ENCODE results near the gene FN3K.

The FN3K gene

GRCh38 chr17:82713071-82713723 is 22.2 kb upstream of the FN3K start:
- Mint-ChIP-seq H3K9me3 (no peaks in the 10 kb centered on the region), H3K27me3 (ENCODE audit: low read depth) (no peaks in the 10 kb centered on the region), H3K4me3 (peak overlapping the region; percentile 11), H3K27ac (no peak overlapping the region), H3K36me3 (ENCODE audit: low read depth) (peaks cover 5% of the 10 kb centered on the region), H3K4me1 (ENCODE audit: low read depth) (peaks cover 13% of the 10 kb centered on the region)
- no peak for DNase-seq (ENCODE audit: low spot score)

GRCh38 chr17:82716203-82717010 is 19.0 kb upstream of the FN3K start, which contains the start of gene FN3KRP:
Gene FN3KRP, plus strand, starts transcription at chr17:82716706. Its CDS starts 50 bp downstream, at chr17:82716756.
- Mint-ChIP-seq H3K9me3 (no peaks in the 10 kb centered on the region), H3K27me3 (ENCODE audit: low read depth) (no peaks in the 10 kb centered on the region), H3K36me3 (ENCODE audit: low read depth) (peaks cover 8% of the 10 kb centered on the region)

GRCh38 chr17:82718986-82719685 is 16.3 kb upstream of the FN3K start:
- H3K36me3 Mint-ChIP-seq (ENCODE audit: low read depth): peaks cover 20% of the 10 kb centered on the region
- no peaks in the 10 kb centered on the region for H3K9me3 Mint-ChIP-seq
- H3K27ac Mint-ChIP-seq: no peak overlapping the region
- H3K27me3 Mint-ChIP-seq (ENCODE audit: low read depth): no peaks in the 10 kb centered on the region
- no peak for DNase-seq (ENCODE audit: low spot score)
- peak overlapping the region; percentile 43 for H3K4me3 Mint-ChIP-seq
- peaks cover 13% of the 10 kb centered on the region for H3K4me1 Mint-ChIP-seq (ENCODE audit: low read depth)

More at GRCh38 chr17:82716203-82717010, 19.0 kb upstream of the FN3K start, which contains the start of gene FN3KRP:
- peak within 1 kb of the TSS; percentile 96 for H3K27ac Mint-ChIP-seq
- peaks cover 13% of the 10 kb centered on the region for H3K4me1 Mint-ChIP-seq (ENCODE audit: low read depth)
- peak within 1 kb of the TSS; percentile 95 for H3K4me3 Mint-ChIP-seq
- DNase-seq (ENCODE audit: low spot score): peak; percentile 87

- DNase-seq (ENCODE audit: low spot score): no peak
- Mint-ChIP-seq H3K27ac (no peak overlapping the region), H3K9me3 (no peaks in the 10 kb centered on the region), H3K27me3 (ENCODE audit: low read depth) (no peaks in the 10 kb centered on the region), H3K36me3 (ENCODE audit: low read depth) (peaks cover 20% of the 10 kb centered on the region), H3K4me1 (ENCODE audit: low read depth) (peaks cover 13% of the 10 kb centered on the region), H3K4me3 (no peak overlapping the region)
Observed at GRCh38 chr17:82720204-82720603, 15.2 kb upstream of the FN3K start.

DNA sequence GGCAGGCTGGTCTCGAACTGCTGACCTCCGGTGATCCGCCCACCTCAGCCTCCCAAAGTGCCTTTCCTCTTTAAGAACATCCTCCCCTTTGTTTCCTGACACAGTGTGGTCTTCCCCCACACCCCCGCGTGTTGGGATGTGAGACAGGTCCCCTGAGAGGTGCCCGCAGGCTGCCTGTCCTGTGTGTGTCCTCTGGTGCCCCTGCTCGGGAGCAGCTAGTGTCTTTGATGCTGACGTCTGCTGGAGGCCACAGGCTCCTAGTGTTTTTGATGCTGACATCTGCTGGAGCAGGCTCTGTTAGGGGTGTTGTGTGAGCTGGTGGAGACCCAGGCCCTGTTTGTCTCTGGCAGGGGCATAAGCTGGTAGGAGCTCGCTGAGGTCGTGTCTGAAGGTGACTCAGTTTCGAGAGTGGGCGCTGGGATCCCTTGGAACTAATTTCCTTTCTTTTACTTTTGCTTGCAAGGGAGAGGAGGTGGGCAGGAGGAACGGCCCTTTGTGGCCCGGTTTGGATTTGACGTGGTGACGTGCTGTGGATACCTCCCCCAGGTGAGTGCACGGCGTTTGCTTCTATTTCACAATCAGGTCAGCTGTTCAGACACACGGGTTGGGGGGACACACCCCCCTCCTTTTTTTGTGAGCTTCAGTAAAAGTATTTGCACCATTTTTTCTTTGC is 12.9 kb upstream of the FN3K start:
- Mint-ChIP-seq H3K36me3 (ENCODE audit: low read depth) (peaks cover 26% of the 10 kb centered on the region), H3K4me1 (ENCODE audit: low read depth) (peaks cover 7% of the 10 kb centered on the region)

DNA sequence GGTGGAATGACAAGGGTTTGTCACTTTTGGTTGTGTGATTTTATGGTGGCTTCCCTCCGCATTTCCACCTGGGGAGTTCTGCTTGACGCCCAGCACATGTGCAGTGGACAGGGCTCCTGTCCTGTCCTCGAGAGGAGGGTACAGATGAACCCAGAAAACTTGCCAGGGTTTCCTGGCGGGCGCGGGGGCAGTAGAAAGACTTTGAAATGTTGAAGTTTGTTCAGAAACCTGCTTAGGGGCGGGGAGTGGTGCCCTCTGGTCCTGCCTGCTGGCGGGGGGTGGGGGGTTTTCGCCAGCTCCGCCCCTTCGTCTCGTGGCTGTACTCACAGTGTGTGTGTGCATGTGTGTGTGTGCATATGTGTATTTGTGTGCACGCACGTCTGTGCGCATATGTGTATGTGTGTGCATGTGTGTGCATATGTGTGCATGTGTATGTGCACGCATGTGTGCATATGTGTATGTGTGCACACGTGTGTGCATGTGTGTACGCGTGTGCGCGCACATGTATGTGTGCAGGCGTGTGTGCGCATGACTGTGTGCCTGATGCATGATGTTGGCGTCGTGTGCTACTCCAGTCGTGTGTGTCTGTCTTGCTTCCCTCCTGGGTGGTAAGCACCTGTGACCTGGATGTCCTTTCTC is 12.1 kb upstream of the FN3K start:
- no peak for DNase-seq (ENCODE audit: low spot score)
- H3K4me1 Mint-ChIP-seq (ENCODE audit: low read depth): no peaks in the 10 kb centered on the region
- H3K9me3 Mint-ChIP-seq: no peaks in the 10 kb centered on the region
- H3K4me3 Mint-ChIP-seq: no peak overlapping the region
- H3K27me3 Mint-ChIP-seq (ENCODE audit: low read depth): no peaks in the 10 kb centered on the region
- H3K36me3 Mint-ChIP-seq (ENCODE audit: low read depth): peaks cover 26% of the 10 kb centered on the region
- no peak overlapping the region for H3K27ac Mint-ChIP-seq

More for the DNA sequence above, 12.9 kb upstream of the FN3K start:
- Mint-ChIP-seq H3K27me3 (ENCODE audit: low read depth) (no peaks in the 10 kb centered on the region), H3K27ac (no peak overlapping the region), H3K4me3 (no peak overlapping the region), H3K9me3 (no peaks in the 10 kb centered on the region)
- DNase-seq (ENCODE audit: low spot score): no peak

DNA sequence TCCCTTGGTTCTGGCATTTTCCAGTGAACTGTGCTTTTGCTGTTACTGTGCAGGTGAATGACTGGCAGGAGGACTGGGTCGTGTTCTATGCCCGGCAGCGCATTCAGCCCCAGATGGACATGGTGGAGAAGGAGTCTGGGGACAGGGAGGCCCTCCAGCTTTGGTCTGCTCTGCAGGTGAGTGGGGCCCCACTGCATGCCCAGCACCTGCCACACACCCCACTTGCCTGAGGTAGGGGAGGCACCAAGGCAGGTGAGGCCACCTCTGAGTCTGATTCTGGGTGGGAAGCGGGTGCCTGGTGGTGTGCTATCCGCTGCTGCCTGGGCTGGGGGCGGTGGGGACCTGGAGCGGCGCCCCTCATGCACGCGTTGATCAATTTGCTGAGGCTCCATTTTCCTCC is 9.0 kb upstream of the FN3K start:
- Mint-ChIP-seq H3K4me1 (ENCODE audit: low read depth) (no peaks in the 10 kb centered on the region), H3K27me3 (ENCODE audit: low read depth) (no peaks in the 10 kb centered on the region), H3K4me3 (no peak overlapping the region), H3K36me3 (ENCODE audit: low read depth) (peaks cover 30% of the 10 kb centered on the region), H3K9me3 (no peaks in the 10 kb centered on the region), H3K27ac (no peak overlapping the region)
- no peak for DNase-seq (ENCODE audit: low spot score)

DNA sequence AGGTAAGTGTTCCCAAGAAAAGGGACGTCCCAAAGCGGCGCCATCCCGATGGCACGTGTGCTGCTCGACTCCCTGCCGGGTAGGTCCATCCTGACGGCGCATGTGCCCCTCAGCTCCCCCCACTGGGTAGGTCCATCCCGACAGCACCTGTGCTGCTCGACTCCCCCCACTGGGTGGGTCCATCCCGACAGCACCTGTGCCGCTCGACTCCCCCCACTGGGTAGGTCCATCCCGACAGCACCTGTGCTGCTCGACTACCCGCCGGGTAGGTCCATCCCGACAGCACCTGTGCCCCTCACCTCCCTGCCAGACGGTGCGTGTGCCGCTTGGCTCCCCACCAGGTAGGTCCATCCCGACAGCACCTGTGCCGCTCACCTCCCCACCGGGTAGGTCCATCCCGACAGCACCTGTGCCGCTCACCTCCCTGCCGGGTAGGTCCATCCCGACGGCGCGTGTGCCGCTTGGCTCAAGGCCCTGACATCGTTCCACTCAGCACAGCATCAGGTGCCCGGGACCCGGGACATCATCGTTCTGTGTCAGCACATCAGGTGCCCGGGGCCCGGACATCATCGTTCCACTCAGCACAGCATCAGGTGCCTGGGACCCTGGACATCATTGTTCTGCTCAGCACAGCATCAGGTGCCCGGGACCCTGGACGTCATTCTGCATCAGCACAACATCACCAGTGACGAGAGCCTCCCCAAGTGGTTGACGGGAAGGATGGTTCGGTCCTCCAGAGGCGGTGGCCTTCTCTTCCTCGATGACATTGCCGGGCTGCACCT is 5.7 kb upstream of the FN3K start:
- no peak for DNase-seq (ENCODE audit: low spot score)
- H3K27ac Mint-ChIP-seq: no peak overlapping the region
- H3K36me3 Mint-ChIP-seq (ENCODE audit: low read depth): peaks cover 33% of the 10 kb centered on the region
- no peaks in the 10 kb centered on the region for H3K4me1 Mint-ChIP-seq (ENCODE audit: low read depth)
- no peak overlapping the region for H3K4me3 Mint-ChIP-seq
- H3K27me3 Mint-ChIP-seq (ENCODE audit: low read depth): no peaks in the 10 kb centered on the region
- H3K9me3 Mint-ChIP-seq: peaks cover 8% of the 10 kb centered on the region

DNA sequence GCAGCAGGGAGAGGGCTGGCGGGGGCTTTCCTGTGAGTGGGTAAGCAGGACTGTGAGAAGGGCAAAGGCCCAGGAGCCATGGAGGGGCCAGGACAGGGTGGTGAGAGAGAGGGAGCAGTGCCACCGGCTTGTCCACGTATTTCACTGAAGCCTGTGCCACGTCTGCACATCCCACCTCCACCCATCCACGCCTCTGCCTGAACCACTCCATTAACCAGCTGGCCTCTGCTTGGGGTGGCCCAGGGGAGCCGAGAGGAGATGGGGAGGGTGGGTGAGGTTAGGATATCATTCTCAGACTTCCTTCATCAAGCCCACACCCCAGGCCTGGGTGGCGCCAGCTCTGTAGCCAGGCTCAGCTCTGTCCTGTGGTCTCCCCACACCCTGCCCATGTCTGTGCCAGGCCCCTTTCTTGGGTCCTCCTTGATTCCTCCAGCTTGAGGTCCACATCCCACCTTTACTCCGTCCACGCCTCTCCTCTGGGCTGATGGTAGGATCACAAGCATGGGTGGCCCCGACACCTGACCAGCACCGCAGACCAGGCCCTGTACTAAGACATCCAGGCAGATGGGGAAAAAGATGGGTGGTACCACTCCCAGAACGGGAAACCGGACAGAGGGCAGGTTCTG is 3.2 kb upstream of the FN3K start:
- peaks cover 8% of the 10 kb centered on the region for H3K9me3 Mint-ChIP-seq
- no peak for DNase-seq (ENCODE audit: low spot score)
- peaks cover 28% of the 10 kb centered on the region for H3K36me3 Mint-ChIP-seq (ENCODE audit: low read depth)
- H3K27me3 Mint-ChIP-seq (ENCODE audit: low read depth): no peaks in the 10 kb centered on the region
- no peak overlapping the region for H3K4me3 Mint-ChIP-seq
- no peak overlapping the region for H3K27ac Mint-ChIP-seq
- H3K4me1 Mint-ChIP-seq (ENCODE audit: low read depth): peaks cover 4% of the 10 kb centered on the region

DNA sequence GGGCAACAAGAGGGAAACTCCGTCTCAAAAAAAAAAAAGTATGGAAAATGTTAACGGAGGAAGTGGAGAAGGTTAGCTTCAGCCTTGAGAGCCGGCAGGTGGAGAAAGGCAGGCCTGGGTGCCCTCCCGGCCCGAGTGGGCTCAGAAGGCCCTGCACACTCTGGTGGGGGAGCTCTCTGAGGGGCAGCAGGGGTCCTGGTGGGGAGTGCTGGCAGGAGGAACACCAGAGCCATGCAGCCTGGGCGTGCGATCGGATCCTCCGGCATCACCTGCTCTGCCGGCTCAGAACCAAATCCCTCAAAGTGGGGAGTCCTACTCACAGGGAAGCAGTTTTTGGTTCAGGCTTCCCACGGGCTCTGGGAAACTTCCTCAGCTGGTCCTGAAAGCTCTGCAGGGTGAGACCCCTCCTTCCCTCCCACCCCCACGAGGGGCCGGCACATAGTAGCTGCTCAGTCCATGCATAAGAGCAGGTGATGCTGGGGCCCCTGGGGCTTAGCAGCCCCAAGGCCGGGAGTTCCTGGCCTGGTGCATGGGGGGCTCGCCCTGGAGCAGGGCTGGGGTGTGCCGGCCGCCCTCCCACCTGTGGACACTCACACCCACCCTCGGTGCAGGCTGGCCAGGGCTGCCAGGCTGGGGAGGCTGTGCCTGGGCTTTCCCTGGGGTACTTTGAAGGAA is 1.2 kb downstream of the FN3K start:
- H3K9me3 Mint-ChIP-seq: peaks cover 24% of the 10 kb centered on the region
- H3K36me3 Mint-ChIP-seq (ENCODE audit: low read depth): peaks cover 34% of the 10 kb centered on the region
- H3K27me3 Mint-ChIP-seq (ENCODE audit: low read depth): no peaks in the 10 kb centered on the region
- H3K27ac Mint-ChIP-seq: no peak overlapping the region
- peak overlapping the region; percentile 63 for H3K4me3 Mint-ChIP-seq
- peaks cover 4% of the 10 kb centered on the region for H3K4me1 Mint-ChIP-seq (ENCODE audit: low read depth)
- no peak for DNase-seq (ENCODE audit: low spot score)

GRCh38 chr17:82737967-82738877 is 2.8 kb downstream of the FN3K start:
- no peak for DNase-seq (ENCODE audit: low spot score)
- Mint-ChIP-seq H3K4me3 (no peak overlapping the region), H3K4me1 (ENCODE audit: low read depth) (peaks cover 4% of the 10 kb centered on the region), H3K9me3 (peaks cover 21% of the 10 kb centered on the region), H3K27ac (no peak overlapping the region), H3K27me3 (ENCODE audit: low read depth) (no peaks in the 10 kb centered on the region), H3K36me3 (ENCODE audit: low read depth) (peaks cover 27% of the 10 kb centered on the region)
